ENCODE results near the gene SETDB2. TPM values are rescaled to one million over a fixed set of nuclear protein-coding genes. Genes with fewer than 3 reads are reported as not detected.

SETDB2 gene
- total and polyA plus RNA-seq, 2 of the 4 experiments (the other 2 are of a cell fraction), result 4.3 to 5.7 TPM

GRCh38 chr13:49532593-49532992 lies 88.5 kb downstream of the SETDB2 start:
- Histone ChIP-seq H3K36me3 (ENCODE audit: control insufficient read depth, insufficient read depth, low read length) (peaks cover 10% of the 10 kb centered on the region), H4K5ac (ENCODE audit: low read depth, low read length) (no peak overlapping the region), H4K8ac (ENCODE audit: low read depth in 2 of 2, low read length in 2 of 2) (no peak overlapping the region), H3K9me1 (ENCODE audit: insufficient read depth, low read length) (no peaks in the 10 kb centered on the region), H3K14ac (replicated peaks; ENCODE audit: low read depth, low read length) (no peak overlapping the region), H3K4me1 (ENCODE audit: control insufficient read depth, insufficient read depth, low read length) (no peaks in the 10 kb centered on the region), H2AK5ac (ENCODE audit: low read depth, low read length) (no peak overlapping the region), H3K4ac (ENCODE audit: low read depth, low read length) (no peak overlapping the region), H3K18ac (ENCODE audit: low read depth, low read length) (no peak overlapping the region), H2AK9ac (replicated peaks; ENCODE audit: low read depth, low read length, poor library complexity) (no peak overlapping the region), H2BK15ac (ENCODE audit: low read depth, low read length) (no peak overlapping the region), H2AFZ (replicated peaks; ENCODE audit: low read length, poor library complexity) (no peak overlapping the region), H2BK20ac (ENCODE audit: low read depth, low read length) (no peak overlapping the region), H3K4me2 (ENCODE audit: low read depth, low read length) (no peak overlapping the region), H2BK120ac (ENCODE audit: low read depth, low read length) (no peak overlapping the region), H3K27ac (ENCODE audit: insufficient read depth, low read length) (no peak overlapping the region), H2BK5ac (ENCODE audit: low read depth, low read length, poor library complexity, severe bottlenecking) (no peak overlapping the region), H3K4me3 (ENCODE audit: insufficient read depth, low read depth, low read length) (no peak overlapping the region), H4K91ac (ENCODE audit: insufficient read depth, low read depth, low read length) (no peak overlapping the region), H4K20me1 (ENCODE audit: insufficient read depth, low read length) (no peaks in the 10 kb centered on the region), H3K79me1 (ENCODE audit: low read depth in 1 of 2, low read length in 2 of 2) (peaks cover 0 to 3% of the 10 kb centered on the region in 2 experiments; a peak in 1 of 4 replicates), H3K9ac (ENCODE audit: low read depth, low read length) (no peak overlapping the region), H3K56ac (ENCODE audit: extremely low read depth, insufficient read depth, low read length) (no peak overlapping the region), H3K9me3 (ENCODE audit: control insufficient read depth, insufficient read depth, low read length) (no peaks in the 10 kb centered on the region), H3K27me3 (ENCODE audit: control insufficient read depth, insufficient read depth, low read length) (no peaks in the 10 kb centered on the region), H3K23ac (ENCODE audit: low read depth, low read length) (no peak overlapping the region)
- DNase-seq (no peak), ATAC-seq (ENCODE audit: low read depth) (no peak)
- whole genome bisulfite sequencing, 2 experiments (ENCODE audit: extremely low coverage in 2 of 2, insufficient read length in 1 of 2), result no CpG with 5 or more reads among the region's 1 CpG
- in situ Hi-C loops (cut with MboI; ENCODE audit: low sequenced_read_pairs), result no loop called here
- ChIA-PET POLR2A (ENCODE audit: unreplicated experiment) (no interaction called here), CTCF (no interaction called here)
- TF ChIP-seq MAFK (IDR thresholded peaks at IDR 0.05; ENCODE audit: low read depth, low read length) (no peak), RAD21 (IDR thresholded peaks at IDR 0.05; ENCODE audit: low read length) (no peak), MXI1 (IDR thresholded peaks at IDR 0.05; ENCODE audit: borderline replicate concordance, low read depth, low read length) (no peak), NFE2L2 (IDR thresholded peaks at IDR 0.05; ENCODE audit: low read depth, low read length) (no peak), CHD1 (IDR thresholded peaks at IDR 0.05; ENCODE audit: low read depth, low read length) (no peak), POLR2A (IDR thresholded peaks at IDR 0.05; ENCODE audit: low read depth, low read length) (no peak), SMC3 (IDR thresholded peaks at IDR 0.05; ENCODE audit: low read depth, low read length) (no peak), FOS (IDR thresholded peaks at IDR 0.05; ENCODE audit: low read depth, low read length) (no peak), RFX5 (IDR thresholded peaks at IDR 0.05; ENCODE audit: low read depth, low read length) (no peak), MAZ (IDR thresholded peaks at IDR 0.05; ENCODE audit: borderline replicate concordance, low read depth, low read length) (no peak), USF2 (IDR thresholded peaks at IDR 0.05; ENCODE audit: low read depth, low read length) (no peak), RCOR1 (IDR thresholded peaks at IDR 0.05; ENCODE audit: insufficient replicate concordance, low read length) (no peak), BHLHE40 (IDR thresholded peaks at IDR 0.05; ENCODE audit: low read depth, low read length) (no peak), CTCF (conservative IDR thresholded peaks at IDR 0.05; ENCODE audit: low read depth, low read length) (no peak), CEBPB (IDR thresholded peaks at IDR 0.05; ENCODE audit: low read depth, low read length) (no peak)
- TF ChIP-seq, protein P1, sequence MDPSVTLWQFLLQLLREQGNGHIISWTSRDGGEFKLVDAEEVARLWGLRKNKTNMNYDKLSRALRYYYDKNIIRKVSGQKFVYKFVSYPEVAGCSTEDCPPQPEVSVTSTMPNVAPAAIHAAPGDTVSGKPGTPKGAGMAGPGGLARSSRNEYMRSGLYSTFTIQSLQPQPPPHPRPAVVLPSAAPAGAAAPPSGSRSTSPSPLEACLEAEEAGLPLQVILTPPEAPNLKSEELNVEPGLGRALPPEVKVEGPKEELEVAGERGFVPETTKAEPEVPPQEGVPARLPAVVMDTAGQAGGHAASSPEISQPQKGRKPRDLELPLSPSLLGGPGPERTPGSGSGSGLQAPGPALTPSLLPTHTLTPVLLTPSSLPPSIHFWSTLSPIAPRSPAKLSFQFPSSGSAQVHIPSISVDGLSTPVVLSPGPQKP (IDR thresholded peaks at IDR 0.05; ENCODE audit: borderline replicate concordance, low read depth, low read length), result no peak
- intact Hi-C loops (cut with micrococcal nuclease), result no loop called here
- dilution Hi-C loops (cut with HindIII; ENCODE audit: low sequenced_read_pairs, unreplicated experiment), result no loop called here
- no TSS peak for BruUV-seq (replicated peaks)

Data from IMR-90 (cell line).